Measurements from ENCODE around the gene TPP1.

The TPP1 gene

GRCh38 chr11:6611092-6611962, 7.9 kb downstream of the TPP1 start:
- peak; percentile 61 for DNase-seq

GRCh38 chr11:6610591-6610990, 8.6 kb downstream of the TPP1 start:
- no peak for DNase-seq

GRCh38 chr11:6609502-6610015, 9.7 kb downstream of the TPP1 start:
- DNase-seq = no peak

DNA sequence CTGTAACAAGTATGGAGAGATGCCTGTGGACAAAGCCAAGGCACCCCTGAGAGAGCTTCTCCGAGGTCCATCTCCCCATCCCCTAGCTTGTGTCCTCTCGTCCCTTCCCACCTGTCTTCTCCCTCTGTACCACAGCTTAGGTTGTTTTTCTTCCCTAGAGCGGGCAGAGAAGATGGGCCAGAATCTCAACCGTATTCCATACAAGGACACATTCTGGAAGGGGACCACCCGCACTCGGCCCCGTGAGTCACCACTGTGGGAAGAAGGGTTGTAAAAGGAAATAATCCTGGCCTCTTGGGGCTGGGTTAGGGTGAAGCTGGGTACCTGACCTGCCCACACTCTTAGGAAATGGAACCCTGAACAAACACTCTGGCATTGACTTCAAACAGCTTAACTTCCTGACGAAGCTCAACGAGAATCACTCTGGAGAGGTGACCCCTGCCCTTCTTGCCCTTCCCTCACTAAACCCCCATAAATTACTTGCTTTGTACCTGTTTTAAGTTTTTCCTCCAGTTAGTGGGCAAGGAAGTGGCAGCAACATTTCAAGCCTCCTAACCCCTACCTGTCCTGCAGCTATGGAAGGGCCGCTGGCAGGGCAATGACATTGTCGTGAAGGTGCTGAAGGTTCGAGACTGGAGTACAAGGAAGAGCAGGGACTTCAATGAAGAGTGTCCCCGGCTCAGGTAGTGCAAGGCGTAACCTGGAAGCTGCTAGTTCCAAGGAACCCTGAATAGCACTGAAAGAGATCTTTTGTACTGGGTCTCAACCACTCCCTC, 10.3 kb downstream of the TPP1 start:
- no peak for DNase-seq

- DNase-seq = no peak
Measured at GRCh38 chr11:6608011-6608410, 11.2 kb downstream of the TPP1 start.

GRCh38 chr11:6607190-6607795, 11.9 kb downstream of the TPP1 start:
- no peak for DNase-seq

GRCh38 chr11:6606471-6607189, 12.6 kb downstream of the TPP1 start:
- peak; percentile 84 for DNase-seq

GRCh38 chr11:6604790-6605189, 14.4 kb downstream of the TPP1 start:
- DNase-seq = no peak

DNA sequence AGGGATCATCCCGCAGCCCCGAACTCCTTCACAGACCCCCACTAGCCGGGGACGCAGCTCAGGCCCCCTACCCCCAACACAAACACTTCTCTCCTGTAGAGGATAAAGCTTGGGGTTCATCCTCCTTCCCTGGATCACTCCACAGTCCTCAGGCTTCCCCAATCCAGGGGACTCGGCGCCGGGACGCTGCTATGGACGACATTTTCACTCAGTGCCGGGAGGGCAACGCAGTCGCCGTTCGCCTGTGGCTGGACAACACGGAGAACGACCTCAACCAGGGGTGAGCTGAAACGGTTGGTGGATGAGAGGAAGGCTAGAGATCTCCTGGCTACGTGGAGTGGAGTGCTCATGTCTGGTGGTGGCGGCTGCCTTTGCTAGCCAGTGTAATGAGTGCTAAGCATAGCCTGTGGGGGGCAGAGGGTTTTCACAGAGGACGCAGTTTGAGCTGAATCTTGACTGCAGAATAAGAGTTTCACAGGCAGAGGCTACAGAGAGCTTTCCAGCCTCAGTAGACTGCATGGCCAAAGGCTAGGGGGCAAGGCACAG, 15.1 kb downstream of the TPP1 start:
- DNase-seq = peak; percentile 62

DNA sequence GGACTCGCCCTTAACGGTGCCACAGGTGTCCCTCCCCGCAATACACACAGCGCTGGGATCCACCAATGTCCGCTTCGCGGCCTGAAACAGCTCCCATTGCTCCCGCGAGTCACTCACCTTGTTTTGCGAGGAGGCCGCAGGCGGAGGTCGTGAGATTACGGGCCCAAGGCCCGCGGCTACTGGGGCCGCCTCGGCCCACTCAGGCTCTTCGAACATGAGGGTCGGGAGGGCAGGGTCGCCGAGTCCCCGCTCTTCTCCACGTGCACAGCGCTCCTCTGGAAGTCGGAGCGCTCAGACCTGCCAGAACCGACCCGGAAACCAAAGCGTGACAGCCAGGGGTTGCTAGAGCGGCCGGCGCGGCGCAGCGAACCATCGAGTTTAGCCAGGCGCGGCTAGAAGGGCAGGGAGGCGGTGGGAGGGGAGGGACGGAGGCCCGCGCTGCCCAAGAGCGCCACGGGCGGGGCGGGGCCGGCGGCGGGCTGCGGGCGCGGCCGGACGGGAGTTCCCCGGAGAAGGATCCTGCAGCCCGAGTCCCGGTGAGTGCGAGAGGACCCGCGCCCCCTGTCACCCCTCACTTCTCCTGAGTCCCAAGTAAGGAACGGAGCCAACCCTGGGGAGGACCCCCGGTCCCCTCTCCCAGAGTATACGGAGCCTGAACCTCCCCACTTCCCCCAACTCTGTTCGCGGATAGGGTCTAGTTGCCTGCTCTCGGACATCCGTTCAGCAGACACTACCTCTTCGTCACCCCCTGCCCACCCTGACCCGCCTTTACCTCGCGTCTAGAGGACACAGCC, 15.7 kb downstream of the TPP1 start, which contains the start of the genes ILK and RRP8:
TSS of gene ILK (plus strand) at position 488 of the 794 bp plus-strand sequence. CDS start 498 bp downstream, outside the sequence.
TSS of gene RRP8 (minus strand) at position 330 of the 794 bp plus-strand sequence. CDS start at position 216, 114 bp downstream.
- DNase-seq = peak; percentile 96

- DNase-seq = no peak
Measured at GRCh38 chr11:6602096-6602940, 16.9 kb downstream of the TPP1 start.

GRCh38 chr11:6601041-6601461, 18.2 kb downstream of the TPP1 start:
- no peak for DNase-seq

- no peak for DNase-seq
Measured at GRCh38 chr11:6599881-6600390, 19.3 kb downstream of the TPP1 start.

- no peak for DNase-seq
Measured at GRCh38 chr11:6599449-6599848, 19.8 kb downstream of the TPP1 start.

- no peak for DNase-seq
Measured at GRCh38 chr11:6598555-6598954, 20.7 kb downstream of the TPP1 start.

DNA sequence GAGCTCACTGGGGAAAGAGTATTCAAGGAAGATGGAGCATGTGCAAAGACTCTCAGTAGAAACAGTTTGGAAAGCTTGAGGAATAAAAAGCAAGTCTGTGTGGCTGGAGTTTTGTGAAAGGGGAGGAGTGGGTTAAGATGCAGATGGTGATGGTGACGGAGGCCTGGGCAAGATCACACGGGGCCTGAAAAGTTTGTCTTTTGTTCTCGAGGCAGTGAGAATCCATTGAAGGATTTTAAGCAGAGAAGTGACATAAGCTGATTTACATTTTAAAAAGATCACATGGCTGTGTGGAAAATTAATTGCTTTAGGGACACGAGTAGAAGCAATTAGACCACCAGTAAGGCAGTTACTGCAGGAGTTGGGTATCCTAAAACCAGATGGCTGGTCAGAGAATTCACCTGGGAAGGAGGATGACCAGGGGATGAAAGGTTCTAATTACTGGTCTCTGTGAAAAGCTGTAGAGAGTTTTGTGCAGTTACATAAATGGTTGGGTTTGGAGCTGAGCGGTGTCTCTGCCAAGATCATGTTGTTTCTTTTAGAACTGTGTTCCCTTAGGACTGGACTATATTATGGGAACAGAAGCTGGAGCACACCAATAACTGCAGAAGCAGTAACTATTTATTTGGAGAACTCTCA, 22.9 kb downstream of the TPP1 start:
- no peak for DNase-seq

DNA sequence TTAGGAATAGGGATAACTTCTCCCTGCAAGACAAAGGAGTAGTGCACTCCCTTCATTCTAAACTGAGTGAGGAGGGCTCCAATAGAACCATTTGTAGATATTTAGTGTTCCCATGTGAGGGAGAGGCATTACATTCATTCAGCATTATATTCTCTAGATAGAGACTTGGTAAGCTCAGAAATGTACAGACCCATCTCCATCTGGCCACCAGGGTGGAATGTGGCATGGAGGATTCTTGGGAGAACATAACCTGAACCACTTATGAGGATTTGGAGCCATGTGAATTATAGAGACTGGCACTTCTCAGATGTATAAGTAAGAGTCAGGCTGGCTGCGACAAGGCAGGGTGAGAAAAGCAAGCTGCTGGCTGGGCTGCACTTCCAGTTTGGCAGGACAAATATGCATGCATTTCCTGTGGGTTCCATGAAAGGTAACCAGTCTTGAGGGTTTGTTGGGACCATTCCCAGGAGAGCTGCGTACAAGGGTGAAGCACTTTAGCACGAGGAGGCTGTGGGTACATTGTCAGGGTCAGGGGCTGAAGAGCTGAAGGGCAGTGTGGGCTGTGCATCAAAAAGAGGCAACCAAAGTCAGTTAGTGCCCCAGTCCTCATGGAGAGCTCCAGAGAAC, 25.0 kb downstream of the TPP1 start:
- DNase-seq = no peak

DNA sequence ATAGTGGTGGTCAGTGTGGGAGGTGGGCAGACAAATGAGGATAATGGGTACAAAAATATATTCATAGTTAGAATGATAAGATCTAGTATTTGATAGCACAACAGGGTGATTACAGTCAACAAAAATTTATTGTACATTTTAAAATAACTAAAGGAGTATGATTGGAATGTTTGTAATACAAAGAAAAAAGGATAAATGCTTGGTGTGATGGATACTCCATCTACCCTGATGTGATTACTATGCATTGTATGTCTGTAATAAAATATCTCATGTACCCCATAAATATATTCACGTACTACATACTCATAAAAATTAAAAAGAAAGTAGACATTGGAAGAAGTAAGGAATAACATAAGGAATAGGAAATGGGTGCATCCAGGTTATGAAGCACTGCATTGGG, 31.2 kb downstream of the TPP1 start:
- DNase-seq = no peak

DNA sequence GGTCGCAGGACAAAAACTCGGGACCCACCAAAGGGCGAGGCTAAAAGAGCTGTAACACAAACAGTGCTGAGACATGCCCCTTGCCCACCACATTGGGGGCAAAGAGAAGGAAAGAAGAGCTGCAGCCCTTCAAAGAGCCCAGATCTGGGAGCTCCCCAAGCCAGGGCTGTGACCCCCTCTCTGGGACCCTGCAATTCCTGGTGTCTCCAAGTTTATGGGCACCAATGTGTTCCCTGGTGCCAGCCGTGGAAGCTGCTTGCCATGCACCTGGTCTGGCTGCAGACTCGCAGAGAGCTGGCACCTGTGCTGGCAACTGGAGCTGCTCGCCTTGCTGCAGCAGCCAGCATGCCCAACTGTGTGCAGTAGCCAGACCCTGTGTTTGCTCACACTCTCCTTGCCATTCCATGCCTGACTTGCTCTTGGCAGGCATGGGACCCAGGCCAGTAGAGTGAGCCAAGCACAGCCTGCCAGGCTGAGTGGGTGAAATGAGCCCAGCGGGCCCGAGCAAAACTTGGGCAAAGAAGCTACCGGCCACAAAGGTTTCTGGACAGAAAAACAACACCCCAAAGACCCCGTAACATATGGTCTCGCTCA, 31.8 kb downstream of the TPP1 start:
- DNase-seq = peak; percentile 20
